ENCODE measurements around the gene MOK. TPM values are rescaled to one million over a fixed set of nuclear protein-coding genes. Genes with fewer than 3 reads are reported as not detected.

MOK gene
- total RNA-seq, 4 donors from 2014 or later, result 3.0 to 16.0 (median 11.1) TPM

DNA sequence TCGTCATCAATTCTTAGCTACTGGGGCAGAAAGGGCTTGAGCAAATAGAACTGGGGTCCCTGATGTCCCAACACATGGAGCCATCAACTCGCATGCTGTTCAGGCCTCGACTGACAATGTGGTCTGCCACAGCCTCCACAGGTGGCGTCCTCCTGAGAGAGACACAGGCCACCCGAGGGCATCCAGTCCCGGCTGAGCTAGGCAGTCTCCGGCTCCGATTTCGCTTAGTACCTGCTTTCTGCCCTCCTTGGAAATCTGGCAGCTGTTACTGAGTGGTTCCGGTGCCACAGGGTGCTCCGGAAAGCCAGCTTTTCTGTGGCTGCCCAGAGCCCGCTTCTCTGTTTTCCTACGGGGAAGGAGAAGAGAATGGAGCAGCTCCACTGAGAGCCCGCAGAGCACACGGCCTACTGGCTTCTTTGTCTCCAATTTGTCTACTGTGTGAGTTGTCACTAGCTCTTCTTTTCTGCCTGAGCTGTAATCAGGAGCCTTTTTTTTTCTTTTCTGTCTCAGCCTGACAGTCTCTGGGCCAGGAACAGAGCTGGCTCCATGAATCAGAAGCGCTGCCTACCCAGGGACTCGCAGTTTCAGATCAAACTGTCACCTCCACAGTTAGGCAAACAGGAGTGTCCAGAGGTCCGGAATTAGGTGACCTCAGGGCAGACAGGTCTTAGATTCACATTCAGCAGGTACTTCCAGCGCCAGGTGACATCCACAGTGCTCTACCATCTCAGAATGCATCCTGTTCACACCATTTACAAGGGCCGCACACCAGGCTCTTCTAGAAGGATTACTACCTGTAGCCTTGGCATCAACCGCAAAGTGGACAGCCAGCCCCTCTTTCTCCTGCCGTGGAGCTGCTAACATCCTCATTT, 73.3 kb downstream of the MOK start:
- in situ Hi-C loops (cut with MboI; ENCODE audit: low pct_ligation_motif_present in 1 of 4, low pct_unique_long_range_greater_than_20kb in 1 of 4, low sequenced_read_pairs in 3 of 4), result loop anchor here in 1 of 4 donors (10.0 kb wide), 1 partner anchor 83 kb away; the partner anchor contains the start of gene ZNF839
- no peak for TF ChIP-seq EP300 (IDR thresholded peaks at IDR 0.05; ENCODE audit: low read depth)
- TF ChIP-seq POLR2A (IDR thresholded peaks at IDR 0.05), result no peak
- TF ChIP-seq, protein P1, sequence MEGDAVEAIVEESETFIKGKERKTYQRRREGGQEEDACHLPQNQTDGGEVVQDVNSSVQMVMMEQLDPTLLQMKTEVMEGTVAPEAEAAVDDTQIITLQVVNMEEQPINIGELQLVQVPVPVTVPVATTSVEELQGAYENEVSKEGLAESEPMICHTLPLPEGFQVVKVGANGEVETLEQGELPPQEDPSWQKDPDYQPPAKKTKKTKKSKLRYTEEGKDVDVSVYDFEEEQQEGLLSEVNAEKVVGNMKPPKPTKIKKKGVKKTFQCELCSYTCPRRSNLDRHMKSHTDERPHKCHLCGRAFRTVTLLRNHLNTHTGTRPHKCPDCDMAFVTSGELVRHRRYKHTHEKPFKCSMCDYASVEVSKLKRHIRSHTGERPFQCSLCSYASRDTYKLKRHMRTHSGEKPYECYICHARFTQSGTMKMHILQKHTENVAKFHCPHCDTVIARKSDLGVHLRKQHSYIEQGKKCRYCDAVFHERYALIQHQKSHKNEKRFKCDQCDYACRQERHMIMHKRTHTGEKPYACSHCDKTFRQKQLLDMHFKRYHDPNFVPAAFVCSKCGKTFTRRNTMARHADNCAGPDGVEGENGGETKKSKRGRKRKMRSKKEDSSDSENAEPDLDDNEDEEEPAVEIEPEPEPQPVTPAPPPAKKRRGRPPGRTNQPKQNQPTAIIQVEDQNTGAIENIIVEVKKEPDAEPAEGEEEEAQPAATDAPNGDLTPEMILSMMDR (IDR thresholded peaks at IDR 0.05), result no peak
- TF ChIP-seq POLR2AphosphoS5 (IDR thresholded peaks at IDR 0.05), result no peak
- DNase-seq, result no peak
- no peaks in the 10 kb centered on the region for H3K36me3 ChIP-seq
- H3K4me3 ChIP-seq, result no peak overlapping the region
- 89% methylated on average over 22 of the region's 22 CpGs; no CpG with 5 or more reads in 1 of the 2 donors for WGBS, 2 donors (ENCODE audit: low coverage in 1 of 2)
- peaks cover 0 to 8% (median 3%) of the 10 kb centered on the region in 4 donors for H3K4me1 ChIP-seq
- no peak overlapping the region for H3K27ac ChIP-seq
- no peaks in the 10 kb centered on the region for H3K9me3 ChIP-seq
- no peaks in the 10 kb centered on the region for H3K27me3 ChIP-seq
- intact Hi-C loops (cut with DNase I; ENCODE audit: low total_unique reads), result no loop called here

GRCh38 chr14:102230481-102231210, 74.3 kb downstream of the MOK start:
- in situ Hi-C loops (cut with MboI; ENCODE audit: low pct_ligation_motif_present in 1 of 4, low pct_unique_long_range_greater_than_20kb in 1 of 4, low sequenced_read_pairs in 3 of 4) (loop anchor here in 1 of 4 donors (10.0 kb wide), 1 partner anchor 84 kb away; the partner anchor contains the start of gene ZNF839), intact Hi-C loops (cut with DNase I; ENCODE audit: low total_unique reads) (no loop called here)
- Histone ChIP-seq H3K27me3 (no peaks in the 10 kb centered on the region), H3K9me3 (no peaks in the 10 kb centered on the region), H3K4me3 (no peak overlapping the region), H3K4me1 (peaks cover 0 to 8% (median 3%) of the 10 kb centered on the region in 4 donors), H3K36me3 (no peaks in the 10 kb centered on the region), H3K27ac (no peak overlapping the region)
- WGBS, 2 donors (ENCODE audit: low coverage in 1 of 2), result 83 to 89% methylated on average over 11 to 22 of the region's 22 CpGs
- no peak for DNase-seq
- TF ChIP-seq, protein P1 (IDR thresholded peaks at IDR 0.05), result no peak
- TF ChIP-seq POLR2AphosphoS5 (IDR thresholded peaks at IDR 0.05) (no peak), POLR2A (IDR thresholded peaks at IDR 0.05) (no peak), EP300 (IDR thresholded peaks at IDR 0.05; ENCODE audit: low read depth) (no peak)

GRCh38 chr14:102229739-102230092, 75.2 kb downstream of the MOK start:
- no peaks in the 10 kb centered on the region for H3K36me3 ChIP-seq
- TF ChIP-seq, protein P1 (IDR thresholded peaks at IDR 0.05), result no peak
- no peak for TF ChIP-seq POLR2A (IDR thresholded peaks at IDR 0.05)
- TF ChIP-seq EP300 (IDR thresholded peaks at IDR 0.05; ENCODE audit: low read depth), result no peak
- no peak for TF ChIP-seq POLR2AphosphoS5 (IDR thresholded peaks at IDR 0.05)
- no peak for DNase-seq
- no peaks in the 10 kb centered on the region for H3K27me3 ChIP-seq
- no peak overlapping the region for H3K27ac ChIP-seq
- no peaks in the 10 kb centered on the region for H3K9me3 ChIP-seq
- no peak overlapping the region for H3K4me3 ChIP-seq
- in situ Hi-C loops (cut with MboI; ENCODE audit: low pct_ligation_motif_present in 1 of 4, low pct_unique_long_range_greater_than_20kb in 1 of 4, low sequenced_read_pairs in 3 of 4) (loop anchor here in 1 of 4 donors (10.0 kb wide), 1 partner anchor 85 kb away; the partner anchor contains the start of gene ZNF839), intact Hi-C loops (cut with DNase I; ENCODE audit: low total_unique reads) (no loop called here)
- H3K4me1 ChIP-seq, result no peaks in the 10 kb centered on the region
- WGBS, 2 donors (ENCODE audit: low coverage in 1 of 2), result 90% methylated on average over 9 of the region's 9 CpGs; no CpG with 5 or more reads in 1 of the 2 donors
